ENCODE results near the gene KCP.

DNA sequence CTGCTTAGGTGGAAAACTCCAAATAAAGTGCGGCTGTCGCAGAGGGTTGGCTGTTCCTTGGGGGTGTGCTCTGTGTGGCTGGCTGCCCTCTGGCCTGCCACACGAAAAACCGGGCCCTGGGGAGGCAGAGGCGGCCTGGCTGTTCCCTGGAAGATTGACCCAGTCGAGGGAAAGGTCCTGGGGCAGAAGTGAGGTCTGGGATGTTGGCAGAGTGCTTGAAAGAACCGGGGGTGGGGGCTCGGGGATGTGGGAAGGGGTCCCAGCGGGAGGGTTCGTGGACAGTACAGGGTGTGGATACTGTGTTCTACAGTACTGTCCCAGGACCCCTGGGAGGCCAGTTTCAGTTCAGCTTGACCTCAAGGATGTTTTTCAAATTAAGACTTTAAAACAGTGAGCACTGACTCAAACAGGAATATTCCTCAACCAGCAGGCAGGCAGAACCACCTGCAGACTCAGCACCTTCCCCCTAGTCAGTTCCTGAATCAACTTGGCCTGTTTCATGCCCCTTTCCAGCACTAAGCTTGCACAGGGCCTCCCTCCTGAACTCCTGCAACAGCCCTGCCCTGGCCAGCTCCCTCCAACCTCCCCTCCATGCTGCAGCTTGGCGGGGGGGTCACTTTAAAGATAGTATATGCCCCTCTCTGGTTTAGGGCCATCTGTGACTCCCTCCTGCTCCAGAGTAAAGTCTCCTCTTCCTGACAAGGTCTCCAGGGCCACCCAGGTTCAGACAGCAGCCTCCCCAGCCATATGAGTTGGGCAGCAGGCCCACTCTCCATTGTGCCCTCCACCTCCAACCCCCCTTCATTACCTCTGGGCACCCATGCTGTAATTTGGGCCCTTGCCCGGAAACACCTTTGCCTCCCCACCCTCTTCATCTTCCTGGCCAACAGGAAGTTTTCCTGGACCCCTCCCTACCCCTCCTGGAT, 51.0 kb downstream of the KCP start:
- TF ChIP-seq POLR2AphosphoS5 (IDR thresholded peaks at IDR 0.05; ENCODE audit: low read depth, low read length): no peak
- TF ChIP-seq POLR2A (IDR thresholded peaks at IDR 0.05; ENCODE audit: low read depth, low read length): no peak

Data from GM12892 (cell line).